ENCODE measurements around the gene ZNF689.
"Not testable (repeated sequence)": the region's sequence is repeated elsewhere in the genome, so short reads cannot be mapped to it uniquely, and the experiment has no call there.

ZNF689 gene

DNA sequence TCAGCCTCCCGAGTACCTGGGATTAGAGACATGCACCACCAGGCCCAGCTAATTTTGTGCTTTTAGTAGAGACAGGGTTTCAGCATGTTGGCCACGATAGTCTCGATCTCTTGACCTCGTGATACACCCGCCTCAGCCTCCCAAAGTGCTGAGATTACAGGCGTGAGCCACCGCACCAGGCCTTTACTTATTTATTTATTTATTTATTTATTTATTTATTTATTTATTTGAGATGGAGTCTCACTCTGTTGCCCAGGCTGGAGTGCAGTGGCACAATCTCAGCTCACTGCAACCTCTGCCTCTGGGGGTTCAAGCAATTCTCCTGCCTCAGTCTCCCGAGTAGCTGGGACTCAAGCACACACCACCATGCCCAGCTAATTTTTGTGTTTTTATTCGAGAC lies 19.3 kb downstream of the ZNF689 start (continued):
- TF ChIP-seq ZNF404 (tag by site-specific recombination; IDR thresholded peaks at IDR 0.05) (peak; percentile 88; the same call in 1 of the 2 replicates), GFI1B (tag by site-specific recombination; IDR thresholded peaks at IDR 0.05) (peak; percentile 30; the same call in 1 of the 2 replicates), ZNF140 (tag by site-specific recombination; IDR thresholded peaks at IDR 0.05) (peak; percentile 89; the same call in 1 of the 2 replicates), ZNF221 (tag by site-specific recombination; IDR thresholded peaks at IDR 0.05; ENCODE audit: borderline replicate concordance) (peak; percentile 62; the same call in 1 of the 2 replicates), ZNF266 (tag by site-specific recombination; IDR thresholded peaks at IDR 0.05; ENCODE audit: low read depth) (peak; percentile 91)

DNA sequence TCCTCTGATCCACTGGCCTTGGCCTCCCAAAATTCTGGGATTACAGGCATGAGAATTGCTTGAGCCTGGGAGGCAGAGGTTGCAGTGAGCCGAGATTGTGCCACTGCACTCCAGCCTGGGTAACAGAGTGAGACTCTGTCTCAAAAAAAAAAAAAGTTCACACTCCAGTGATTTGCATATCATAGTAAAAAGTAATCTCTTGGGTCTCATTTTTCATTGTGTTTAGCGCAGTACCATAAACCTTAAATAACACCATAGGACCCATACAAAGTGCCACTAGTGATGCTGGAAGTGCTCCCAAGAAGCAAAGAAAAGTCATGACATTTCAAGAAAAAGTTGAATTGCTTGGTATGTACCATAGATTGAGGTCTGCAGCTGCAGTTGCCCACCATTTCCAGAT lies 20.6 kb downstream of the ZNF689 start:
- H3K9me3 ChIP-seq (ENCODE audit: control insufficient read depth, insufficient read depth, low read depth, low read length); H3K36me3 ChIP-seq (ENCODE audit: control insufficient read depth in 2 of 2, insufficient read depth in 1 of 2, low read length in 2 of 2); H3K4me3 ChIP-seq (ENCODE audit: low read depth, low read length); POLR2A ChIA-PET; H3K4me1 ChIP-seq (ENCODE audit: control insufficient read depth, insufficient read depth, low read length); H3K27ac ChIP-seq (ENCODE audit: extremely low read depth, low read depth, low read length): not testable (repeated sequence)
- CTCF ChIA-PET, result interaction anchor here (0.9 kb wide), 1 partner anchor 9 kb away, joined by 6 read pairs; no protein-coding TSS in a partner anchor
- TF ChIP-seq, protein P1, sequence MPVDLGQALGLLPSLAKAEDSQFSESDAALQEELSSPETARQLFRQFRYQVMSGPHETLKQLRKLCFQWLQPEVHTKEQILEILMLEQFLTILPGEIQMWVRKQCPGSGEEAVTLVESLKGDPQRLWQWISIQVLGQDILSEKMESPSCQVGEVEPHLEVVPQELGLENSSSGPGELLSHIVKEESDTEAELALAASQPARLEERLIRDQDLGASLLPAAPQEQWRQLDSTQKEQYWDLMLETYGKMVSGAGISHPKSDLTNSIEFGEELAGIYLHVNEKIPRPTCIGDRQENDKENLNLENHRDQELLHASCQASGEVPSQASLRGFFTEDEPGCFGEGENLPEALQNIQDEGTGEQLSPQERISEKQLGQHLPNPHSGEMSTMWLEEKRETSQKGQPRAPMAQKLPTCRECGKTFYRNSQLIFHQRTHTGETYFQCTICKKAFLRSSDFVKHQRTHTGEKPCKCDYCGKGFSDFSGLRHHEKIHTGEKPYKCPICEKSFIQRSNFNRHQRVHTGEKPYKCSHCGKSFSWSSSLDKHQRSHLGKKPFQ (tag by site-specific recombination; IDR thresholded peaks at IDR 0.05), result peak; percentile 72

DNA sequence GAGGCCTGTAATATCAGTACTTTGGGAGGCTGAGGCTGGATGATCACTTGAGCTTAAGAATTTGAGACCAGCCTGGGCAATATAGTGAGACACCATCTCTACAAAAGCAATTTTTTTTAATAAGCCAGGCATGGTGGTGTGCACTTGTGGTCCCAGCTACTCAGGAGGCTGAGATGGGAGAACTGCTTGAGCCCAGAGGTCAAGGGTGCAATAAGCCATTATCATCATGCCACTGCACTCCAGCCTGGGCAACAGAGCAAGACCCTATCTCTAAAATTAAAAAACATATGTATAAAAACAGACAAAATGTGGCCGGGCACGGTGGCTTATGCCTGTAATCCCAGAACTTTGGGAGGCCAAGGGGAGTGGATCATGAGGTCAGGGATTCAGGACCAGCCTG lies 21.5 kb downstream of the ZNF689 start:
- H3K4me3 ChIP-seq (ENCODE audit: low read depth, low read length), result no peak overlapping the region
- H3K4me1 ChIP-seq (ENCODE audit: control insufficient read depth, insufficient read depth, low read length), result no peaks in the 10 kb centered on the region
- CTCF ChIA-PET, result interaction anchor here (0.8 to 0.9 kb wide), 2 partner anchors 10 to 139 kb away, joined by 3 to 6 read pairs; no protein-coding TSS in a partner anchor
- TF ChIP-seq, protein P2, sequence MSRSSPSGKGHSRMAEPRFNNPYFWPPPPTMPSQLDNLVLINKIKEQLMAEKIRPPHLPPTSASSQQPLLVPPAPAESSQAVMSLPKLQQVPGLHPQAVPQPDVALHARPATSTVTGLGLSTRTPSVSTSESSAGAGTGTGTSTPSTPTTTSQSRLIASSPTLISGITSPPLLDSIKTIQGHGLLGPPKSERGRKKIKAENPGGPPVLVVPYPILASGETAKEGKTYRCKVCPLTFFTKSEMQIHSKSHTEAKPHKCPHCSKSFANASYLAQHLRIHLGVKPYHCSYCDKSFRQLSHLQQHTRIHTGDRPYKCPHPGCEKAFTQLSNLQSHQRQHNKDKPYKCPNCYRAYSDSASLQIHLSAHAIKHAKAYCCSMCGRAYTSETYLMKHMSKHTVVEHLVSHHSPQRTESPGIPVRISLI (tag by site-specific recombination; IDR thresholded peaks at IDR 0.05), result peak; percentile 47; the same call in 1 of the 2 replicates
- TF ChIP-seq ZNF121 (tag by site-specific recombination; IDR thresholded peaks at IDR 0.05) (peak; percentile 98), ZNF677 (tag by site-specific recombination; IDR thresholded peaks at IDR 0.05) (no peak), ZNF211 (tag by site-specific recombination; IDR thresholded peaks at IDR 0.05; ENCODE audit: low read depth) (no peak), ZNF24 (tag by site-specific recombination; IDR thresholded peaks at IDR 0.05) (no peak)
- no peak overlapping the region for H3K27ac ChIP-seq (ENCODE audit: extremely low read depth, low read depth, low read length)
- no peaks in the 10 kb centered on the region for H3K9me3 ChIP-seq (ENCODE audit: control insufficient read depth, insufficient read depth, low read depth, low read length)
- H3K36me3 ChIP-seq (ENCODE audit: control insufficient read depth in 2 of 2, insufficient read depth in 1 of 2, low read length in 2 of 2), result peaks cover 0 to 7% of the 10 kb centered on the region in 2 experiments; a peak in 1 of 3 replicates
- POLR2A ChIA-PET, result interaction anchor here (0.6 to 2.2 kb wide), 3 partner anchors 17 to 144 kb away, joined by 3 to 6 read pairs (median 6); partner anchors contain the start of gene ZNF688

DNA sequence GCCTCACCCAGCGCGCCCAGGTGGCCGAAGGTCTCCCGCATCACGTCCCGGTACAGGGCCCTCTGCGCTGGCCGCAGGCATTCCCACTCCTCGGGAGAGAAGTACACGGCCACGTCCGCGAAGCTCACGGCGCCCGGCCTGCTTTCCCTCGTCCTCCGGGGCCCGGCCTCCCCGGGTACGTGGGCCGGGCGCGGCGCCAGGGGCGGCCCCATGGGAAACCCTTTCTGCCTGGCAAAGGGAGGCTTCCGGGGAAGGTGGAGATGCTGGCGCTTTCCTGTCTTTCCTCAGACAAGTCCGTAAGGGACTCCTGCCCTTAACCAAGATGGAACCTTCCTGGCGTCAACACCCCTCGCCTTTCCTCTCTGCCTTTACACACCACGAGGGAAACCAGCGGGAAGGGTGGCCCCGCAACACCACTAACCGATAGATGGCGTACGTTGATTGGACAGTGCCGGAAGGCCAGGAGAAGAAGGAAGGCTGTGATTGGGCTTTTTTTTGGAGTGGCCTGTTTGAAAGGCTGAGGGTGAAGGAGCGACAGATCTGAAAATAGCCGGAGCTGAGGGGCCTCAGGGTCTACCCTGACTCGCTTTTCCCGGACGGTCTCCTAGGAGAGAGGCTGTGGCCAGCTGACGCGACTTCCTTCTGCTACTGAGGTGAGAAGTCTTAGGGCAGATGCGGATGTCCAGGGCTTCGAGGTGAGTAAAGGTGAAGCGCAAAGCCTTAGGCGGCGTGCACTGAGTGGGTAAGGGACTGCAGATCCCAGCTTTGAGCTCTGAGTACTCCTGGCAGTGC lies 24.6 kb downstream of the ZNF689 start, which contains the start of gene ZNF785:
Gene ZNF785 (minus strand): TSS at position 298 of the 792 bp plus-strand sequence. CDS start 86 bp downstream, at position 212.
- POLR2A ChIA-PET, result interaction anchor here (1.8 kb wide), 1 partner anchor 13 kb away, joined by 7 read pairs; the partner anchor contains the start of gene ZNF688
- no peaks in the 10 kb centered on the region for H3K4me1 ChIP-seq (ENCODE audit: control insufficient read depth, insufficient read depth, low read length)
- CTCF ChIA-PET, result interaction anchor here (0.7 to 1.0 kb wide), 6 partner anchors 13 to 155 kb away, joined by 3 to 6 read pairs (median 3); no protein-coding TSS in a partner anchor

More for the DNA sequence above, 24.6 kb downstream of the ZNF689 start, which contains the start of gene ZNF785:
- H3K4me3 ChIP-seq (ENCODE audit: low read depth, low read length), result peak within 1 kb of the TSS; percentile 24
- H3K36me3 ChIP-seq (ENCODE audit: control insufficient read depth in 2 of 2, insufficient read depth in 1 of 2, low read length in 2 of 2), result peaks cover 0 to 21% of the 10 kb centered on the region in 2 experiments; a peak in 1 of 3 replicates
- H3K27ac ChIP-seq (ENCODE audit: extremely low read depth, low read depth, low read length), result no peak within 1 kb of the TSS
- TF ChIP-seq SP3 (tag by site-specific recombination; IDR thresholded peaks at IDR 0.05), result no peak
- TF ChIP-seq, protein P3, sequence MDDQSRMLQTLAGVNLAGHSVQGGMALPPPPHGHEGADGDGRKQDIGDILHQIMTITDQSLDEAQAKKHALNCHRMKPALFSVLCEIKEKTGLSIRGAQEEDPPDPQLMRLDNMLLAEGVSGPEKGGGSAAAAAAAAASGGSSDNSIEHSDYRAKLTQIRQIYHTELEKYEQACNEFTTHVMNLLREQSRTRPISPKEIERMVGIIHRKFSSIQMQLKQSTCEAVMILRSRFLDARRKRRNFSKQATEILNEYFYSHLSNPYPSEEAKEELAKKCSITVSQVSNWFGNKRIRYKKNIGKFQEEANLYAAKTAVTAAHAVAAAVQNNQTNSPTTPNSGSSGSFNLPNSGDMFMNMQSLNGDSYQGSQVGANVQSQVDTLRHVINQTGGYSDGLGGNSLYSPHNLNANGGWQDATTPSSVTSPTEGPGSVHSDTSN (CRISPR knock-in tag; IDR thresholded peaks at IDR 0.05), result 0 out of 2 replicates have a peak, but pooled peaks have one; percentile 47
- TF ChIP-seq, protein P4, sequence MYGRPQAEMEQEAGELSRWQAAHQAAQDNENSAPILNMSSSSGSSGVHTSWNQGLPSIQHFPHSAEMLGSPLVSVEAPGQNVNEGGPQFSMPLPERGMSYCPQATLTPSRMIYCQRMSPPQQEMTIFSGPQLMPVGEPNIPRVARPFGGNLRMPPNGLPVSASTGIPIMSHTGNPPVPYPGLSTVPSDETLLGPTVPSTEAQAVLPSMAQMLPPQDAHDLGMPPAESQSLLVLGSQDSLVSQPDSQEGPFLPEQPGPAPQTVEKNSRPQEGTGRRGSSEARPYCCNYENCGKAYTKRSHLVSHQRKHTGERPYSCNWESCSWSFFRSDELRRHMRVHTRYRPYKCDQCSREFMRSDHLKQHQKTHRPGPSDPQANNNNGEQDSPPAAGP (tag by site-specific recombination; IDR thresholded peaks at IDR 0.05), result no peak
- TF ChIP-seq ZNF768 (tag by site-specific recombination; IDR thresholded peaks at IDR 0.05), result no peak
- no peaks in the 10 kb centered on the region for H3K9me3 ChIP-seq (ENCODE audit: control insufficient read depth, insufficient read depth, low read depth, low read length)

Data from HEK293 (cell line).